Tibial artery (tissue), 4 donors: ENCODE results near the gene CYSRT1.

Source experiments
- DNase-seq, 2 donors: peaks; one replicate each; pipeline ENCODE4 v3.0.0-alpha.2; 2019
- H3K27ac ChIP-seq, 2 donors: fragments of 200-600 bp; sonication (generic) in 1 of 2; 1 replicate in 1 of 2; 2 replicates in 1 of 2; pipeline ENCODE4 v1.5.1; 2018 to 2019; ENCODE audit warnings: mild to moderate bottlenecking in 1 of 2
- H3K27me3 ChIP-seq, 2 donors: fragments of 200-600 bp; sonication (generic) in 1 of 2; one replicate each; pipeline versions ENCODE4 v1.5.1 to v1.6.0; 2016 to 2019
- H3K36me3 ChIP-seq, 3 donors: fragments of 200-600 bp; sonication (generic) in 2 of 3; one replicate each; pipeline ENCODE4 v1.5.1; 2016 to 2019; ENCODE audit warnings: mild to moderate bottlenecking in 2 of 3
- H3K4me1 ChIP-seq, 4 donors: fragments of 200-600 bp; sonication (generic) in 2 of 4; 1 replicate in 3 of 4; 2 replicates in 1 of 4; pipeline ENCODE4 v1.5.1; 2016 to 2019
- H3K4me3 ChIP-seq, 2 donors: fragments of 200-600 bp; sonication (generic) in 1 of 2; 1 replicate in 1 of 2; 2 replicates in 1 of 2; pipeline ENCODE4 v1.5.1; 2018 to 2019; ENCODE audit warnings: mild to moderate bottlenecking in 2 of 2
- H3K9me3 ChIP-seq, 3 donors: fragments of 200-600 bp; sonication (generic) in 1 of 3; one replicate each; pipeline ENCODE4 v1.5.1; 2016 to 2019
- CTCF ChIP-seq, 2 experiments: fragments of 200-600 bp in 1 of 2; fragments of 450-650 bp in 1 of 2; IDR thresholded peaks; one replicate each; pipeline ENCODE4 v1.5.1; 2017 to 2019; ENCODE audit warnings: antibody characterized with exemption in 2 of 2, mild to moderate bottlenecking in 1 of 2, moderate library complexity in 1 of 2
- intact Hi-C: fragments of 100-400 bp; cut with DNase I; formaldehyde crosslinking; loops from one replicate; pipeline ENCODE4 v1.15.0; 2023; ENCODE audit warnings: low total_unique reads

Gene CYSRT1

GRCh38 chr9:137229903-137230704 lies 5.1 kb downstream of the CYSRT1 start:
- H3K27me3 ChIP-seq, result peaks cover 0 to 79% of the 10 kb centered on the region in 2 donors
- no peak for DNase-seq
- no peak overlapping the region for H3K4me3 ChIP-seq
- TF ChIP-seq CTCF (IDR thresholded peaks at IDR 0.05), result no peak
- peaks cover 0 to 26% (median 3%) of the 10 kb centered on the region in 4 donors for H3K4me1 ChIP-seq
- H3K27ac ChIP-seq, result no peak overlapping the region
- intact Hi-C loops, result loop anchor here (2.0 kb wide), 1 partner anchor 107 kb away; no protein-coding TSS in a partner anchor
- H3K9me3 ChIP-seq, result no peaks in the 10 kb centered on the region
- no peaks in the 10 kb centered on the region for H3K36me3 ChIP-seq

GRCh38 chr9:137230705-137231371 lies 5.9 kb downstream of the CYSRT1 start, which contains the start of gene SLC34A3:
SLC34A3 (plus strand) TSS chr9:137230901; CDS start chr9:137231703, 802 bp downstream.
- no peak for DNase-seq
- peaks cover 0 to 86% of the 10 kb centered on the region in 2 donors for H3K27me3 ChIP-seq

GRCh38 chr9:137231372-137232039 lies 6.5 kb downstream of the CYSRT1 start:
- intact Hi-C loops, result loop anchor here (2.0 kb wide), 1 partner anchor 109 kb away; no protein-coding TSS in a partner anchor
- Histone ChIP-seq H3K27ac (no peak overlapping the region), H3K4me3 (no peak overlapping the region), H3K36me3 (no peaks in the 10 kb centered on the region), H3K9me3 (no peaks in the 10 kb centered on the region), H3K27me3 (peaks cover 0 to 91% of the 10 kb centered on the region in 2 donors), H3K4me1 (peaks cover 0 to 31% (median 9%) of the 10 kb centered on the region in 4 donors)
- no peak for TF ChIP-seq CTCF (IDR thresholded peaks at IDR 0.05)
- DNase-seq, result no peak

More at GRCh38 chr9:137230705-137231371, 5.9 kb downstream of the CYSRT1 start, which contains the start of gene SLC34A3:
- intact Hi-C loops, result loop anchor here (2.0 kb wide), 1 partner anchor 108 kb away; no protein-coding TSS in a partner anchor
- no peaks in the 10 kb centered on the region for H3K9me3 ChIP-seq
- TF ChIP-seq CTCF (IDR thresholded peaks at IDR 0.05), result no peak
- peaks cover 0 to 24% (median 3%) of the 10 kb centered on the region in 4 donors for H3K4me1 ChIP-seq
- no peak within 1 kb of the TSS for H3K4me3 ChIP-seq
- H3K36me3 ChIP-seq, result no peaks in the 10 kb centered on the region
- H3K27ac ChIP-seq, result no peak within 1 kb of the TSS

- H3K4me3 ChIP-seq, result no peak overlapping the region
- no peaks in the 10 kb centered on the region for H3K9me3 ChIP-seq
- no peaks in the 10 kb centered on the region for H3K36me3 ChIP-seq
- H3K27me3 ChIP-seq, result peaks cover 0 to 87% of the 10 kb centered on the region in 2 donors
- intact Hi-C loops, result no loop called here
- peaks cover 0 to 32% (median 13%) of the 10 kb centered on the region in 4 donors for H3K4me1 ChIP-seq
- no peak overlapping the region for H3K27ac ChIP-seq
- DNase-seq, result no peak
- TF ChIP-seq CTCF (IDR thresholded peaks at IDR 0.05), result no peak
Measured at GRCh38 chr9:137232101-137232500, 7.1 kb downstream of the CYSRT1 start.

GRCh38 chr9:137232510-137232909 lies 7.5 kb downstream of the CYSRT1 start:
- H3K27ac ChIP-seq, result no peak overlapping the region
- no peaks in the 10 kb centered on the region for H3K9me3 ChIP-seq
- no peak for DNase-seq
- peaks cover 0 to 85% of the 10 kb centered on the region in 2 donors for H3K27me3 ChIP-seq
- no peak for TF ChIP-seq CTCF (IDR thresholded peaks at IDR 0.05)
- no peak overlapping the region for H3K4me3 ChIP-seq
- no peaks in the 10 kb centered on the region for H3K36me3 ChIP-seq
- H3K4me1 ChIP-seq, result peaks cover 0 to 32% (median 11%) of the 10 kb centered on the region in 4 donors
- intact Hi-C loops, result no loop called here
